ENCODE data around the gene IDH1.

DNA sequence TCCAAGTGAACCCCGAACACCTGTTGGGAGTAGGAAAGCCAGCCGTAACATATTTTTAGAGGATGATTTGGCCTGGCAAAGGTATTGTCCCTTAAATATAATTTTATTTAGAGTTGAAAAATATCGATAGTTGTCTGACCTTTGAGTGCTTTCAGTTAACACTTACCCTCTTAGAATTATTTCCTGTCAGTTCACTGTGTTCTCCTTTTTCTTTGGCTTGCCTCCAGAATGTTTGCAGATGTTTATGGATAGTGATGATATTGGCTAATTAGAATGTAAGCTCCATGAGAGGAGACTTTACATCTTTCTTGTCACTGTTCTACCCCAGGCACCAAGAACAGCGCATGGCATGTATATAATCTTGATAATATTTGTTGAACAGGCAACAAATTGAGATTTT lies 31.0 kb upstream of the IDH1 start:
- TF ChIP-seq SMC3 (IDR thresholded peaks at IDR 0.05) = no peak
- TF ChIP-seq EP300 (IDR thresholded peaks at IDR 0.05) = no peak
